Panc1 (cell line): ENCODE data around the gene RNF125. TPM values are rescaled to one million over a fixed set of nuclear protein-coding genes. Genes with fewer than 3 reads are reported as not detected.
"Not testable (repeated sequence)": the region's sequence is repeated elsewhere in the genome, so short reads cannot be mapped to it uniquely, and the experiment has no call there.

ENCODE experiments used
- ATAC-seq: fragments of 200-7000 bp; cut with Tn5 transposase; 2 replicates; pipeline ENCODE4 v1.9.1; 2020; ENCODE audit warnings: mild to moderate bottlenecking, moderate library complexity
- BruUV-seq: library from RNA; stranded (reverse); fragments of 400-500 nt; replicated peaks from 2 replicates; lab custom pipeline; 2021; lab: Mats Ljungman, UMichigan
- CTCF ChIA-PET: fragments of 300-600 bp; sonication (Branson Sonifier 250); formaldehyde crosslinking; loops from one replicate; lab custom pipeline; 2022; ENCODE audit warnings: antibody characterized with exemption; lab: Charles Lee
- POLR2A ChIA-PET: fragments of 300-600 bp; sonication (Branson Sonifier 250); formaldehyde crosslinking; loops from one replicate; lab custom pipeline; 2022; ENCODE audit warnings: antibody characterized with exemption; lab: Charles Lee
- DNase-seq: peaks from one replicate; pipeline ENCODE4 v3.0.0-alpha.2; 2010; ENCODE audit warnings: low read depth, low spot score
- H3K27ac ChIP-seq: 2 replicates; pipeline ENCODE4 v1.5.1; 2011; ENCODE audit warnings: mild to moderate bottlenecking, low read length, inconsistent platforms
- H3K27me3 ChIP-seq: fragments of 200-500 bp; sonication (Bioruptor generic); 2 replicates; pipeline ENCODE4 v1.6.0; 2014; ENCODE audit warnings: low read length, inconsistent platforms; ENCODE audit not compliant: control insufficient read depth, insufficient read depth
- H3K36me3 ChIP-seq: fragments of 200-500 bp; sonication (Bioruptor generic); 2 replicates; pipeline ENCODE4 v1.5.1; 2014; ENCODE audit warnings: inconsistent platforms, mild to moderate bottlenecking, low read length, moderate library complexity; ENCODE audit not compliant: control insufficient read depth, insufficient read depth
- H3K4me1 ChIP-seq: 2 replicates; pipeline ENCODE4 v1.5.1; 2011; ENCODE audit warnings: inconsistent platforms, mild to moderate bottlenecking, low read length, moderate library complexity; ENCODE audit not compliant: control insufficient read depth, insufficient read depth
- H3K4me3 ChIP-seq, 2 experiments: 2 replicates each; pipeline ENCODE4 v1.5.1; 2011 to 2012; ENCODE audit warnings: low read depth in 2 of 2, low read length in 2 of 2, mild to moderate bottlenecking in 2 of 2, inconsistent platforms in 1 of 2, moderate library complexity in 1 of 2
- H3K9me3 ChIP-seq: fragments of 200-500 bp; sonication (Bioruptor generic); 2 replicates; pipeline ENCODE4 v1.5.1; 2014; ENCODE audit warnings: low read depth, mild to moderate bottlenecking, inconsistent platforms, low read length, moderate library complexity; ENCODE audit not compliant: control insufficient read depth, insufficient read depth
- POLR2AphosphoS5 ChIP-seq: IDR thresholded peaks from 2 replicates; pipeline ENCODE4 v1.6.1; 2012; ENCODE audit warnings: mild to moderate bottlenecking, low read depth, low read length, moderate library complexity
- SIN3A ChIP-seq: IDR thresholded peaks from 2 replicates; pipeline ENCODE4 v1.6.1; 2012; ENCODE audit warnings: low read depth, mild to moderate bottlenecking, low read length, moderate library complexity, borderline replicate concordance; ENCODE audit not compliant: insufficient read depth
- TCF7L2 ChIP-seq: IDR thresholded peaks from 2 replicates; pipeline ENCODE4 v1.6.1; 2011; ENCODE audit warnings: mild to moderate bottlenecking, low read depth, low read length, inconsistent platforms
- in situ Hi-C: cut with HindIII; loops from 2 replicates; pipeline ENCODE4 v1.10.0; 2016; ENCODE audit warnings: low sequenced_read_pairs, low pct_unique_long_range_greater_than_20kb
- intact Hi-C: fragments of 100-400 bp; cut with micrococcal nuclease; formaldehyde crosslinking; loops from one replicate; pipeline ENCODE4 v1.10.0; 2022; ENCODE audit not compliant: unreplicated experiment
- total RNA-seq: library from RNA; stranded (reverse); gene quantifications from one replicate; pipeline ENCODE4 v1.2.1, GENCODE V29; 2021; ENCODE audit not compliant: unreplicated experiment
- TF ChIP-seq, protein P1 (sequence below), 2 experiments: IDR thresholded peaks; 2 replicates each; pipeline ENCODE4 v1.6.1; 2011 to 2012; ENCODE audit warnings: low read depth in 2 of 2, control low read depth in 1 of 2, low read length in 1 of 2, mild to moderate bottlenecking in 1 of 2, moderate library complexity in 1 of 2; ENCODE audit not compliant: insufficient read depth in 1 of 2
- TF ChIP-seq, protein P2 (sequence below): fragments of 450-650 bp; IDR thresholded peaks from 2 replicates; pipeline ENCODE4 v1.5.1; 2017; ENCODE audit warnings: mild to moderate bottlenecking

RNF125 gene
- total RNA-seq, 1 experiment from 2014 or later, result 0.57 TPM

DNA sequence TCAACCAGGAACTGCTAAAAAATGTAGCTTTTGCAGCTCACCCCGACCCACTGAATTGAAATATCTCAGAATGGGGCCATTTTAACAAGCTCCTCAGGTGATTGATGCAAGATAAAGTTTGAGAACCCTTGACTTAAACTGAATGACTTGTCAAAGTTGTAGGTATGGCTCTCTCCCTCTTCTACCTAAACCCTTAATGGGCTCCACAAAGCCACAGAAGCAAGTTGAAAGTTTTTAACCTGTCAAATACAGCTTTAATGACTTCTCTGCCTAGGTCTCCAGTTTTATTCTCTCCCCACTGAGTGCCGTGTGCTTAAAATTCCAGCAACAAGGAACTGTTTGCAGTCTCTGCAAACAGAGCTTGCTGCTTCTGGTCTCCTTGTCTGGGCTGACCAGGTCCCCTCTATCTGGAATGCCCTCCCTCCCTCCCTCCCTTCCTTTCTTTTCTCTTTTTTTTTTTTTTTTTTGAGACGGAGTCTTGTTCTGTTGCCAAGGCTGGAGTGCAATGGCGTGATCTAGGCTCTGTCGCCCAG, 19.7 kb upstream of the RNF125 start:
- ChIA-PET CTCF (no interaction called here), POLR2A (no interaction called here)
- TF ChIP-seq, protein P1, sequence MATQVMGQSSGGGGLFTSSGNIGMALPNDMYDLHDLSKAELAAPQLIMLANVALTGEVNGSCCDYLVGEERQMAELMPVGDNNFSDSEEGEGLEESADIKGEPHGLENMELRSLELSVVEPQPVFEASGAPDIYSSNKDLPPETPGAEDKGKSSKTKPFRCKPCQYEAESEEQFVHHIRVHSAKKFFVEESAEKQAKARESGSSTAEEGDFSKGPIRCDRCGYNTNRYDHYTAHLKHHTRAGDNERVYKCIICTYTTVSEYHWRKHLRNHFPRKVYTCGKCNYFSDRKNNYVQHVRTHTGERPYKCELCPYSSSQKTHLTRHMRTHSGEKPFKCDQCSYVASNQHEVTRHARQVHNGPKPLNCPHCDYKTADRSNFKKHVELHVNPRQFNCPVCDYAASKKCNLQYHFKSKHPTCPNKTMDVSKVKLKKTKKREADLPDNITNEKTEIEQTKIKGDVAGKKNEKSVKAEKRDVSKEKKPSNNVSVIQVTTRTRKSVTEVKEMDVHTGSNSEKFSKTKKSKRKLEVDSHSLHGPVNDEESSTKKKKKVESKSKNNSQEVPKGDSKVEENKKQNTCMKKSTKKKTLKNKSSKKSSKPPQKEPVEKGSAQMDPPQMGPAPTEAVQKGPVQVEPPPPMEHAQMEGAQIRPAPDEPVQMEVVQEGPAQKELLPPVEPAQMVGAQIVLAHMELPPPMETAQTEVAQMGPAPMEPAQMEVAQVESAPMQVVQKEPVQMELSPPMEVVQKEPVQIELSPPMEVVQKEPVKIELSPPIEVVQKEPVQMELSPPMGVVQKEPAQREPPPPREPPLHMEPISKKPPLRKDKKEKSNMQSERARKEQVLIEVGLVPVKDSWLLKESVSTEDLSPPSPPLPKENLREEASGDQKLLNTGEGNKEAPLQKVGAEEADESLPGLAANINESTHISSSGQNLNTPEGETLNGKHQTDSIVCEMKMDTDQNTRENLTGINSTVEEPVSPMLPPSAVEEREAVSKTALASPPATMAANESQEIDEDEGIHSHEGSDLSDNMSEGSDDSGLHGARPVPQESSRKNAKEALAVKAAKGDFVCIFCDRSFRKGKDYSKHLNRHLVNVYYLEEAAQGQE (IDR thresholded peaks at IDR 0.05; ENCODE audit: insufficient read depth in 1 of 2, low read depth in 2 of 2, low read length in 1 of 2), result no peak
- no peak for TF ChIP-seq SIN3A
- TF ChIP-seq, protein P2, sequence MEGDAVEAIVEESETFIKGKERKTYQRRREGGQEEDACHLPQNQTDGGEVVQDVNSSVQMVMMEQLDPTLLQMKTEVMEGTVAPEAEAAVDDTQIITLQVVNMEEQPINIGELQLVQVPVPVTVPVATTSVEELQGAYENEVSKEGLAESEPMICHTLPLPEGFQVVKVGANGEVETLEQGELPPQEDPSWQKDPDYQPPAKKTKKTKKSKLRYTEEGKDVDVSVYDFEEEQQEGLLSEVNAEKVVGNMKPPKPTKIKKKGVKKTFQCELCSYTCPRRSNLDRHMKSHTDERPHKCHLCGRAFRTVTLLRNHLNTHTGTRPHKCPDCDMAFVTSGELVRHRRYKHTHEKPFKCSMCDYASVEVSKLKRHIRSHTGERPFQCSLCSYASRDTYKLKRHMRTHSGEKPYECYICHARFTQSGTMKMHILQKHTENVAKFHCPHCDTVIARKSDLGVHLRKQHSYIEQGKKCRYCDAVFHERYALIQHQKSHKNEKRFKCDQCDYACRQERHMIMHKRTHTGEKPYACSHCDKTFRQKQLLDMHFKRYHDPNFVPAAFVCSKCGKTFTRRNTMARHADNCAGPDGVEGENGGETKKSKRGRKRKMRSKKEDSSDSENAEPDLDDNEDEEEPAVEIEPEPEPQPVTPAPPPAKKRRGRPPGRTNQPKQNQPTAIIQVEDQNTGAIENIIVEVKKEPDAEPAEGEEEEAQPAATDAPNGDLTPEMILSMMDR, result no peak
- TF ChIP-seq POLR2AphosphoS5, result no peak
- TF ChIP-seq TCF7L2, result no peak
- no peak for DNase-seq
- intact Hi-C loops, result no loop called here
- H3K27me3 ChIP-seq, result no peaks in the 10 kb centered on the region
- ATAC-seq, result no peak
- no peak overlapping the region for H3K27ac ChIP-seq
- in situ Hi-C loops, result no loop called here
- H3K9me3 ChIP-seq, result no peaks in the 10 kb centered on the region
- no peaks in the 10 kb centered on the region for H3K36me3 ChIP-seq
- no peak overlapping the region for H3K4me3 ChIP-seq
- no TSS peak for BruUV-seq
- H3K4me1 ChIP-seq, result no peaks in the 10 kb centered on the region

- H3K9me3 ChIP-seq, intact Hi-C loops, CTCF ChIA-PET, BruUV-seq, ATAC-seq, POLR2A ChIA-PET, in situ Hi-C loops, H3K36me3 ChIP-seq, H3K4me3 ChIP-seq, H3K27ac ChIP-seq, H3K4me1 ChIP-seq, DNase-seq, H3K27me3 ChIP-seq: not testable (repeated sequence)
Measured at GRCh38 chr18:32001141-32001540, 17.5 kb upstream of the RNF125 start.

DNA sequence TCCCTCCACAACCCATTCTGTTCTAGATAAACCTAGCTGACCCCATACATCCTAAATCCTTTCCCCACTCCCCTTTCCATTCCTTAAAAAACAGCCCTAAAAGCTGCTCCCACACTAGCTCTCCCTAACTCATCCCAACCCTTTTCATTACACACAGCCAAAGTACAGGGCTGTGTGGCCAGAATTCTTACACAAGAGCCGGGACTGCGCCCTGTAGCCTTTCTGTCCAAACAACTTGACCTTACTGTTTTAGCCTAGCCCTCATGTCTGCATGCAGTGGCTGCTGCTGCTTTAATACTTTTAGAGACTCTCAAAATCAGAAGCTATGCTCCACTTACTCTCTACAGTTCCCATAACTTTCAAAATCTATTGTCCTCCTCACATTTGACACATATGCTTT, 14.8 kb upstream of the RNF125 start:
- CTCF ChIA-PET, H3K36me3 ChIP-seq, BruUV-seq, ATAC-seq, H3K4me1 ChIP-seq, POLR2A ChIA-PET, H3K27ac ChIP-seq, H3K4me3 ChIP-seq, DNase-seq, H3K27me3 ChIP-seq, intact Hi-C loops, in situ Hi-C loops, H3K9me3 ChIP-seq: not testable (repeated sequence)
